GM10847 (cell line): ENCODE results near the gene PARD6B.
A peak's percentile ranks its signal among the peaks of the same experiment; 100 is the strongest.

Experiments
- POLR2A ChIP-seq: IDR thresholded peaks from 2 replicates; pipeline ENCODE4 v1.6.1; 2011; ENCODE audit not compliant: insufficient read length; ENCODE audit errors: extremely low read depth

PARD6B gene

GRCh38 chr20:50731055-50731929 is at the start of gene PARD6B:
TSS of gene PARD6B (plus strand) at chr20:50731580. CDS start at chr20:50731787, 207 bp downstream.
- TF ChIP-seq POLR2A, result peak; percentile 58

GRCh38 chr20:50682065-50682464 is 49.3 kb upstream of the PARD6B start:
- no peak for TF ChIP-seq POLR2A

GRCh38 chr20:50682947-50683530 is 48.3 kb upstream of the PARD6B start:
- TF ChIP-seq POLR2A, result no peak

- TF ChIP-seq POLR2A, result no peak
Measured at GRCh38 chr20:50683570-50683969, 47.8 kb upstream of the PARD6B start.

- no peak for TF ChIP-seq POLR2A
Measured at GRCh38 chr20:50686821-50687220, 44.6 kb upstream of the PARD6B start.

- no peak for TF ChIP-seq POLR2A
Measured at GRCh38 chr20:50688256-50688975, 43.0 kb upstream of the PARD6B start.

- no peak for TF ChIP-seq POLR2A
Measured at GRCh38 chr20:50689864-50690649, 41.3 kb upstream of the PARD6B start.

- no peak for TF ChIP-seq POLR2A
Measured at GRCh38 chr20:50690650-50691572, 40.5 kb upstream of the PARD6B start, which contains the start of gene RIPOR3. TSS of gene RIPOR3 (minus strand) at chr20:50691542. CDS start at chr20:50691128, 414 bp downstream.

GRCh38 chr20:50691573-50692551 is 39.5 kb upstream of the PARD6B start:
- TF ChIP-seq POLR2A, result no peak

- TF ChIP-seq POLR2A, result no peak
Measured at GRCh38 chr20:50692552-50692933, 38.8 kb upstream of the PARD6B start.

- TF ChIP-seq POLR2A, result no peak
Measured at GRCh38 chr20:50693001-50693400, 38.4 kb upstream of the PARD6B start.

- no peak for TF ChIP-seq POLR2A
Measured at GRCh38 chr20:50694379-50695134, 36.8 kb upstream of the PARD6B start.
